ENCODE data around the gene HS6ST1.

Gene HS6ST1

GRCh38 chr2:128289439-128289838 lies 29.2 kb downstream of the HS6ST1 start:
- CTCF ChIA-PET: no interaction called here
- H3K4me1 ChIP-seq (ENCODE audit: control insufficient read depth, insufficient read depth, low read length): no peaks in the 10 kb centered on the region
- H3K9me3 ChIP-seq (ENCODE audit: control insufficient read depth, insufficient read depth, low read depth, low read length): no peaks in the 10 kb centered on the region
- H3K27ac ChIP-seq (ENCODE audit: extremely low read depth, low read depth, low read length): no peak overlapping the region
- no peak overlapping the region for H3K4me3 ChIP-seq (ENCODE audit: low read depth, low read length)
- H3K36me3 ChIP-seq (ENCODE audit: control insufficient read depth in 2 of 2, insufficient read depth in 1 of 2, low read length in 2 of 2): peaks cover 0 to 15% of the 10 kb centered on the region in 2 experiments; a peak in 1 of 3 replicates
- TF ChIP-seq ZNF488 (tag by site-specific recombination; IDR thresholded peaks at IDR 0.05): no peak
- POLR2A ChIA-PET: no interaction called here

GRCh38 chr2:128288781-128289180 lies 29.9 kb downstream of the HS6ST1 start:
- ChIA-PET POLR2A (no interaction called here), CTCF (no interaction called here)
- no peak overlapping the region for H3K27ac ChIP-seq (ENCODE audit: extremely low read depth, low read depth, low read length)
- no peak for TF ChIP-seq FEZF1 (tag by site-specific recombination; IDR thresholded peaks at IDR 0.05)
- no peak for TF ChIP-seq ZNF239 (tag by site-specific recombination; IDR thresholded peaks at IDR 0.05)
- H3K9me3 ChIP-seq (ENCODE audit: control insufficient read depth, insufficient read depth, low read depth, low read length): no peaks in the 10 kb centered on the region
- H3K4me1 ChIP-seq (ENCODE audit: control insufficient read depth, insufficient read depth, low read length): no peaks in the 10 kb centered on the region
- H3K4me3 ChIP-seq (ENCODE audit: low read depth, low read length): no peak overlapping the region
- H3K36me3 ChIP-seq (ENCODE audit: control insufficient read depth in 2 of 2, insufficient read depth in 1 of 2, low read length in 2 of 2): peaks cover 0 to 15% of the 10 kb centered on the region in 2 experiments; a peak in 1 of 3 replicates

GRCh38 chr2:128287780-128288735 lies 30.6 kb downstream of the HS6ST1 start:
- TF ChIP-seq ZNF830 (tag by site-specific recombination; IDR thresholded peaks at IDR 0.05; ENCODE audit: low read depth) (no peak), MYNN (tag by site-specific recombination; IDR thresholded peaks at IDR 0.05; ENCODE audit: borderline replicate concordance) (no peak), ZNF133 (tag by site-specific recombination; IDR thresholded peaks at IDR 0.05) (no peak), ZNF837 (tag by site-specific recombination; IDR thresholded peaks at IDR 0.05) (no peak), ZNF302 (tag by site-specific recombination; IDR thresholded peaks at IDR 0.05; ENCODE audit: low read depth) (no peak)
- Histone ChIP-seq H3K9me3 (ENCODE audit: control insufficient read depth, insufficient read depth, low read depth, low read length) (no peaks in the 10 kb centered on the region), H3K4me1 (ENCODE audit: control insufficient read depth, insufficient read depth, low read length) (no peaks in the 10 kb centered on the region), H3K36me3 (ENCODE audit: control insufficient read depth in 2 of 2, insufficient read depth in 1 of 2, low read length in 2 of 2) (peaks cover 0 to 15% of the 10 kb centered on the region in 2 experiments; a peak in 1 of 3 replicates), H3K27ac (ENCODE audit: extremely low read depth, low read depth, low read length) (no peak overlapping the region), H3K4me3 (ENCODE audit: low read depth, low read length) (no peak overlapping the region)
- CTCF ChIA-PET: no interaction called here
- POLR2A ChIA-PET: no interaction called here

GRCh38 chr2:128286905-128287779 lies 31.5 kb downstream of the HS6ST1 start:
- Histone ChIP-seq H3K9me3 (ENCODE audit: control insufficient read depth, insufficient read depth, low read depth, low read length) (no peaks in the 10 kb centered on the region), H3K4me3 (ENCODE audit: low read depth, low read length) (no peak overlapping the region), H3K27ac (ENCODE audit: extremely low read depth, low read depth, low read length) (no peak overlapping the region), H3K36me3 (ENCODE audit: control insufficient read depth in 2 of 2, insufficient read depth in 1 of 2, low read length in 2 of 2) (peaks cover 0 to 15% of the 10 kb centered on the region in 2 experiments; a peak in 1 of 3 replicates), H3K4me1 (ENCODE audit: control insufficient read depth, insufficient read depth, low read length) (no peaks in the 10 kb centered on the region)
- POLR2A ChIA-PET: no interaction called here
- CTCF ChIA-PET: no interaction called here
- no peak for TF ChIP-seq EGR2 (tag by site-specific recombination; IDR thresholded peaks at IDR 0.05; ENCODE audit: low read depth)
- no peak for TF ChIP-seq ZNF704 (tag by site-specific recombination; IDR thresholded peaks at IDR 0.05)
- TF ChIP-seq BCL11A (tag by site-specific recombination; IDR thresholded peaks at IDR 0.05; ENCODE audit: low read depth): no peak
- TF ChIP-seq ATF2 (tag by site-specific recombination; IDR thresholded peaks at IDR 0.05; ENCODE audit: low read depth): no peak
- TF ChIP-seq ZNF133 (tag by site-specific recombination; IDR thresholded peaks at IDR 0.05): no peak
- TF ChIP-seq ZNF639 (tag by site-specific recombination; IDR thresholded peaks at IDR 0.05): no peak
- TF ChIP-seq ZNF24 (tag by site-specific recombination; IDR thresholded peaks at IDR 0.05): no peak
